Kidney (tissue), 14 donors: ENCODE measurements around the gene CCDC146. TPM values are rescaled to one million over a fixed set of nuclear protein-coding genes. Genes with fewer than 3 reads are reported as not detected.
A peak's percentile ranks its signal among the peaks of the same experiment; 100 is the strongest.

Experiments used
- DNase-seq, 5 donors: peaks; one replicate each; pipeline ENCODE4 v3.0.0-alpha.2; 2013 to 2020
- FAIRE-seq: peaks from 2 replicates; lab custom pipeline; 2012; peaks lifted over from hg19 to GRCh38; lab: Jason Lieb, UNC
- H3K27ac ChIP-seq, 2 donors: one replicate each; pipeline ENCODE4 v1.7.0; 2013; ENCODE audit warnings: low read depth in 2 of 2, low read length in 2 of 2, inconsistent platforms in 1 of 2
- H3K27me3 ChIP-seq: one replicate; pipeline ENCODE4 v1.7.1; 2013; ENCODE audit warnings: low read length, inconsistent platforms; ENCODE audit not compliant: control insufficient read depth, insufficient read depth
- H3K36me3 ChIP-seq, 3 donors: one replicate each; pipeline versions ENCODE4 v1.7.0 to v1.7.1; 2013; ENCODE audit warnings: low read length in 3 of 3, control low read depth in 1 of 3, inconsistent platforms in 1 of 3; ENCODE audit not compliant: insufficient read depth in 3 of 3, control insufficient read depth in 2 of 3
- H3K4me1 ChIP-seq, 3 donors: one replicate each; pipeline versions ENCODE4 v1.7.0 to v1.7.1; 2013; ENCODE audit warnings: low read length in 3 of 3, inconsistent platforms in 1 of 3, low read depth in 1 of 3; ENCODE audit not compliant: control insufficient read depth in 2 of 3, insufficient read depth in 2 of 3
- H3K4me3 ChIP-seq, 3 donors: one replicate each; pipeline versions ENCODE4 v1.7.0 to v1.8.1; 2013; ENCODE audit warnings: low read length in 3 of 3, control low read depth in 1 of 3, inconsistent platforms in 1 of 3
- H3K9ac ChIP-seq, 3 donors: one replicate each; pipeline versions ENCODE4 v1.7.0 to v1.7.1; 2013; ENCODE audit warnings: low read length in 3 of 3, control low read depth in 1 of 3, inconsistent platforms in 1 of 3
- H3K9me3 ChIP-seq, 3 donors: one replicate each; pipeline versions ENCODE4 v1.7.0 to v1.7.1; 2013; ENCODE audit warnings: low read length in 3 of 3, control low read depth in 1 of 3, inconsistent platforms in 1 of 3; ENCODE audit not compliant: control insufficient read depth in 2 of 3, insufficient read depth in 1 of 3
- CTCF ChIP-seq: IDR thresholded peaks from 3 replicates; pipeline ENCODE4 v1.5.1; 2012; ENCODE audit warnings: mild to moderate bottlenecking, moderate library complexity, borderline replicate concordance; ENCODE audit not compliant: insufficient read depth; ENCODE audit errors: extremely low read depth
- intact Hi-C: fragments of 100-400 bp; cut with DNase I; formaldehyde crosslinking; loops from one replicate; pipeline ENCODE4 v1.11.1; 2022
- polyA plus RNA-seq: library from polyadenylated mRNA; stranded (reverse); fragments of 350-450 nt; fragmentation: Illumina TruSeq; extraction: RNeasy Lipid Tissue Mini Kit (QIAGEN cat#74804); gene quantifications from one replicate; pipeline ENCODE4 v1.2.3, GENCODE V29; 2014; ENCODE audit warnings: low read depth, low replicate concordance; ENCODE audit not compliant: insufficient read depth
- total RNA-seq: library from RNA; stranded (reverse); fragmentation: NEBNext Ultra II Directional; extraction: Animal tissue kit (Norgen Biotek cat#: 25700); gene quantifications from one replicate; pipeline ENCODE4 v1.2.1, GENCODE V29; 2021
- donor health status: control.
- donor health status: control.
- donor health status: control.
- donor health status: control.
- donor health status: control.
- donor health status: DM: yes; HTN: yes; CAD: no.
- donor health status: Normal renal cell carcinoma (clear cell type).

The CCDC146 gene
- total and polyA plus RNA-seq, 2 donors from 2014 or later: 8.8 to 15.4 TPM

GRCh38 chr7:77247206-77247850, 124.9 kb downstream of the CCDC146 start:
- Histone ChIP-seq H3K27ac (no peak overlapping the region), H3K4me3 (no peak overlapping the region), H3K36me3 (no peaks in the 10 kb centered on the region), H3K4me1 (peaks cover 0 to 14% (median 6%) of the 10 kb centered on the region in 3 donors), H3K9ac (no peak overlapping the region), H3K9me3 (no peaks in the 10 kb centered on the region), H3K27me3 (no peaks in the 10 kb centered on the region)
- FAIRE-seq (peak; percentile 96), DNase-seq (peak in 4 of 5 donors; percentile 56 to 71 (median 58))
- intact Hi-C loops: no loop called here
- peak; percentile 75 for TF ChIP-seq CTCF

GRCh38 chr7:77248154-77248553, 125.7 kb downstream of the CCDC146 start:
- H3K9ac ChIP-seq: no peak overlapping the region
- no peaks in the 10 kb centered on the region for H3K9me3 ChIP-seq
- intact Hi-C loops: no loop called here
- no peaks in the 10 kb centered on the region for H3K36me3 ChIP-seq
- no peak for TF ChIP-seq CTCF
- DNase-seq: no peak
- FAIRE-seq: no peak
- no peak overlapping the region for H3K27ac ChIP-seq
- no peak overlapping the region for H3K4me3 ChIP-seq
- H3K4me1 ChIP-seq: peaks cover 0 to 14% (median 6%) of the 10 kb centered on the region in 3 donors
- H3K27me3 ChIP-seq: no peaks in the 10 kb centered on the region

- intact Hi-C loops: no loop called here
These were observed 130.1 kb downstream of the CCDC146 start for GRCh38 chr7:77252506-77252905.

More at GRCh38 chr7:77252506-77252905, 130.1 kb downstream of the CCDC146 start:
- no peaks in the 10 kb centered on the region for H3K4me1 ChIP-seq
- H3K9me3 ChIP-seq: no peaks in the 10 kb centered on the region
- FAIRE-seq (no peak), DNase-seq (no peak)
- no peaks in the 10 kb centered on the region for H3K27me3 ChIP-seq
- H3K36me3 ChIP-seq: no peaks in the 10 kb centered on the region
- H3K4me3 ChIP-seq: no peak overlapping the region
- H3K27ac ChIP-seq: no peak overlapping the region
- no peak for TF ChIP-seq CTCF
- H3K9ac ChIP-seq: no peak overlapping the region
